Activated CD8-positive, alpha-beta memory T cell treated with anti-CD3 and anti-CD28 coated beads for 36 hours (primary cell): Measurements from ENCODE around the gene ASPDH. TPM values are rescaled to one million over a fixed set of nuclear protein-coding genes. Genes with fewer than 3 reads are reported as not detected.

Experiments
- CTCF ChIA-PET: fragments of 350-600 bp; sonication (Branson Sonifier 250); formaldehyde crosslinking; loops from one replicate; lab custom pipeline; 2021; ENCODE audit warnings: antibody characterized with exemption; lab: Charles Lee
- POLR2A ChIA-PET: fragments of 350-600 bp; sonication (Branson Sonifier 250); formaldehyde crosslinking; loops from one replicate; lab custom pipeline; 2021; ENCODE audit warnings: antibody characterized with exemption; lab: Charles Lee
- total RNA-seq, 2 experiments: library from RNA; stranded (reverse); gene quantifications; one replicate each; pipeline ENCODE4 v1.2.3, GENCODE V29; 2021

ASPDH gene
- total RNA-seq, 2 experiments from 2014 or later = not detected

- POLR2A ChIA-PET = no interaction called here
- CTCF ChIA-PET = interaction anchor here (0.8 kb wide), 1 partner anchor 38 kb away, joined by 3 read pairs; no protein-coding TSS in a partner anchor
Observed at GRCh38 chr19:50518091-50519005, 4.6 kb upstream of the ASPDH start.

GRCh38 chr19:50517704-50518075, 4.0 kb upstream of the ASPDH start:
- POLR2A ChIA-PET = no interaction called here
- CTCF ChIA-PET = no interaction called here

- ChIA-PET CTCF (no interaction called here), POLR2A (no interaction called here)
Observed at GRCh38 chr19:50516964-50517703, 3.4 kb upstream of the ASPDH start.

- CTCF ChIA-PET = no interaction called here
- POLR2A ChIA-PET = no interaction called here
Observed at GRCh38 chr19:50516456-50516855, 2.7 kb upstream of the ASPDH start.

GRCh38 chr19:50515168-50515561, 1.5 kb upstream of the ASPDH start:
- CTCF ChIA-PET = interaction anchor here (1.1 kb wide), 1 partner anchor 53 kb away, joined by 3 read pairs; no protein-coding TSS in a partner anchor
- POLR2A ChIA-PET = no interaction called here

- POLR2A ChIA-PET = no interaction called here
- CTCF ChIA-PET = interaction anchor here (1.1 kb wide), 1 partner anchor 52 kb away, joined by 3 read pairs; no protein-coding TSS in a partner anchor
Observed at GRCh38 chr19:50514346-50515167, 844 bp upstream of the ASPDH start.

- POLR2A ChIA-PET = no interaction called here
- CTCF ChIA-PET = no interaction called here
Observed at GRCh38 chr19:50512999-50513745, 541 bp downstream of the ASPDH start.

- CTCF ChIA-PET = interaction anchor here (0.6 to 2.5 kb wide), 3 partner anchors 34 to 128 kb away, joined by 3 to 9 read pairs (median 3); no protein-coding TSS in a partner anchor
- POLR2A ChIA-PET = interaction anchor here (1.3 kb wide), 1 partner anchor 136 kb away, joined by 4 read pairs; the partner anchor contains the start of gene NR1H2
Observed at GRCh38 chr19:50512112-50512998, 1.4 kb downstream of the ASPDH start.

GRCh38 chr19:50511069-50511822, 2.5 kb downstream of the ASPDH start, which contains the start of gene JOSD2:
Gene JOSD2, minus strand, starts transcription at chr19:50511191. Its CDS starts 760 bp downstream, at chr19:50510431.
- POLR2A ChIA-PET = interaction anchor here (1.3 kb wide), 1 partner anchor 135 kb away, joined by 4 read pairs; the partner anchor contains the start of gene NR1H2
- CTCF ChIA-PET = interaction anchor here (0.6 to 2.5 kb wide), 3 partner anchors 32 to 127 kb away, joined by 3 to 9 read pairs (median 3); no protein-coding TSS in a partner anchor

GRCh38 chr19:50510700-50511068, 3.0 kb downstream of the ASPDH start:
- CTCF ChIA-PET = interaction anchor here (2.5 kb wide), 1 partner anchor 46 kb away, joined by 9 read pairs; no protein-coding TSS in a partner anchor
- POLR2A ChIA-PET = interaction anchor here (1.3 kb wide), 1 partner anchor 135 kb away, joined by 4 read pairs; the partner anchor contains the start of gene NR1H2

GRCh38 chr19:50510121-50510670, 3.5 kb downstream of the ASPDH start:
- ChIA-PET POLR2A (interaction anchor here (0.6 kb wide), 1 partner anchor 31 kb away, joined by 4 read pairs; no protein-coding TSS in a partner anchor), CTCF (interaction anchor here (0.6 to 2.5 kb wide), 2 partner anchors 46 to 194 kb away, joined by 3 to 9 read pairs; no protein-coding TSS in a partner anchor)

GRCh38 chr19:50509366-50509765, 4.3 kb downstream of the ASPDH start:
- CTCF ChIA-PET = interaction anchor here (0.6 kb wide), 1 partner anchor 29 kb away, joined by 3 read pairs; no protein-coding TSS in a partner anchor
- POLR2A ChIA-PET = no interaction called here

GRCh38 chr19:50508843-50509190, 4.9 kb downstream of the ASPDH start:
- ChIA-PET CTCF (no interaction called here), POLR2A (interaction anchor here (0.5 kb wide), 1 partner anchor 1013 kb away, joined by 3 read pairs; no protein-coding TSS in a partner anchor)

GRCh38 chr19:50507376-50507775, 6.3 kb downstream of the ASPDH start:
- ChIA-PET CTCF (no interaction called here), POLR2A (no interaction called here)

- POLR2A ChIA-PET = no interaction called here
Observed at GRCh38 chr19:50506700-50507099, 7.0 kb downstream of the ASPDH start.

More at GRCh38 chr19:50506700-50507099, 7.0 kb downstream of the ASPDH start:
- CTCF ChIA-PET = no interaction called here
